Fibroblast of mammary gland (primary cell): ENCODE results near the gene TAP2.
"Not testable (repeated sequence)": the region's sequence is repeated elsewhere in the genome, so short reads cannot be mapped to it uniquely, and the experiment has no call there.

Experiments used
- DNase-seq: peaks from one replicate; pipeline ENCODE4 v3.0.0-alpha.2; 2010; ENCODE audit warnings: low read depth
- H3K4me3 ChIP-seq: 2 replicates; pipeline ENCODE4 v1.5.1; 2011; ENCODE audit warnings: low read depth, mild to moderate bottlenecking, low read length, moderate library complexity; ENCODE audit not compliant: control insufficient read depth
- CTCF ChIP-seq: conservative IDR thresholded peaks from 2 replicates; pipeline ENCODE4 v1.5.1; 2011; ENCODE audit warnings: low read depth, low read length, inconsistent platforms; ENCODE audit not compliant: control insufficient read depth, insufficient read depth

Gene TAP2

DNA sequence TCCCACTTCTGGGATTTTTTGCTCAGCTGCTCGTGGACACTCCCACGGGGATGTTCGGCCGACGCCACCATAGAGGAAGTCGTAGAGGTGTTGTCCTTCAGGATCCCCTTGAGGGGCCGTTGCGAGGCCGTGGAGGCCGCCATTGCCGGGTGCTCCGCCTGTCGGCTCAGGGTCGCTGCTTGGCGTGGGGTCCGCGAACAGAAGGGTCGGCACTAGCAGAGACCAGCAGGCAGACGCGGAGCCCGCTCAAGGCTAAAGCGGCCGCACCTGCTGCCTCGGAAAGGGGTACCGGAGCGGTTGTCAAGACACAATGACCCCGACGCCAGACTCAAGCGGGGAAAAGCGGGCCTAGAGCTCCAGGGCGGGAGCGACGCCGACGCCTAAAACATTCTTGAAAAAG, 41.2 kb upstream of the TAP2 start:
- no peak overlapping the region for H3K4me3 ChIP-seq

GRCh38 chr6:32876603-32877002, 38.1 kb upstream of the TAP2 start:
- DNase-seq, result no peak
- TF ChIP-seq CTCF, result no peak
- H3K4me3 ChIP-seq, result no peak overlapping the region

More for the DNA sequence above, 41.2 kb upstream of the TAP2 start:
- TF ChIP-seq CTCF, result no peak
- DNase-seq, result no peak

GRCh38 chr6:32873947-32874346, 35.4 kb upstream of the TAP2 start:
- DNase-seq, H3K4me3 ChIP-seq: not testable (repeated sequence)

DNA sequence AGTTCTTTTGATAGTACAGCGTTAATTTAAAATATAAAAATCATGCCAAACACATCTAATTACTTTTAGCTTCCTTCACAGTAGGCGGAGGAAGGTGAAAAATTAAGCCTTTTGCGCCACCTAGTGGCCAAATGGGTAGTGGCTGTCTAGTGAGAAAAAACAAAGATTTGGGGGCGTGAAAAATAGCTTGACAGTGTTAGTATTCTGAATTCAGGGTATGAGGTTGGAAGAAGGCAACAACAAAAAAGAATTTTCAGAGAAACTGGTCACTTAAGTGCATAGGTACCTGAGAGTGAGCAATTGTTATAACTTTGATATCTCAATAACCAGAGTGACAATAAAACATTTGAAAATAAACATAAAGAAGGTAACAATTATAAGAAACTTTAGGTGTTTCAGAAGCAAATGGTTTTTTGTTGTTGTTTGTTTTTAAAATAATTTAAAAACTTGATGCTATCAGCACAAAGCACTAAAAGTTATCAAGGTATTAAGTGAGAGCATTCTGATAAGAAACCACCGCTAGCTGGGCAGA, 29.8 kb upstream of the TAP2 start:
- peak; percentile 75 for DNase-seq
- TF ChIP-seq CTCF, result peak; percentile 95
- H3K4me3 ChIP-seq, result no peak overlapping the region

DNA sequence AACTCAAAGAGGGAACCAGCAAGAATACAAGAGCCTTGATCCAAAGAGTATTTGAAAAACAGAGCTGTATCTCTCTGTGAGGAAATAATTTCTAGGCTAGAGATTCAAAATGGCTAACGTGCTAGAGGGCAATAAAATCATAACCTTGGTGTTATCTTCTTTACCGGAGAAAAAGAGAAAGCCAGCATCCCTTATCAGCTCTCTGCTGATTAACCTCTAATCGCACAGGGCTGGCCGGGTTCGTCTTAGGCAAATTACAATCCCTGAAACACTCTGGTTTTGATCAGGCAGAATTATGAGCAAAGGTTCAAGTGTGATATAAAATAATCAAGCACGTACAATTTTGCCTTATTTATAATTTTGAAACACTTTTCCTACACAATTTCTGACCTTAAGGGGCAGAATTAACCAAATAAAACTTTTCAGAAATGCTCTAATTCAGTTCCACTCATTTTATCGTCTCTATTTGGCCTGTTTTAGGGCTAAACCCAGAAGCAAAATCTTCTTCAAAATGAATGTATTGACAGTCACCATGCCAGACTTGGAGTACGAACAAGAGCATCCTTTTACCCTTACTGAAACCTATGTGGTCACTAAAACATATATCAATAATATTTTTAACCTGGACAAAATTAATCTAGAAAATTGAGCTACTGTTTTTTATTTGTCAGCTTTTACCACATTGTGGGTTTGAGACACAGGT, 29.2 kb upstream of the TAP2 start:
- no peak for TF ChIP-seq CTCF
- H3K4me3 ChIP-seq, result no peak overlapping the region
- DNase-seq, result no peak

DNA sequence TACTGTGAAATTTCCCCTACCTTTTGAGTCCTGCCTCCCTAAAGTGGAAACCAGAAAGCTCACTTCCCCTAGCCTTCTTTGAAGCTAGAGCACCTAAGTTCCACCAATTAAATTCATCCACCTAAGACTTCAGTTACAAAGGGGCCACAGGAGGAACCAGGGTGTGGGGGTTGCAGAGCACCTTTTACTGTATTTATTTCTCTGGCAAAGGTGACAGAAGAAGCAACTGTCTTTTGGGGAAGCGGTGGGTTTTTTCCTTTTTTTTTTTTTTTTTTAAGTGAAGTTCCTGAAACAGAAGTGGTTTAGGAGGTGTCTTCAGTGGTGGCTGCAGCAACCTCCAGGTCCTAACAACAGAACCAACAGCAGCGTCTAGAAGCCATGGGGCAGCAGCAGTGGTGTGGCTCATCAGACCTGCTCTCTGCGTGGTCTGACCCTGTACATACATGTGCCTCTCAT, 28.5 kb upstream of the TAP2 start:
- H3K4me3 ChIP-seq, result no peak overlapping the region
- no peak for TF ChIP-seq CTCF
- DNase-seq, result no peak

DNA sequence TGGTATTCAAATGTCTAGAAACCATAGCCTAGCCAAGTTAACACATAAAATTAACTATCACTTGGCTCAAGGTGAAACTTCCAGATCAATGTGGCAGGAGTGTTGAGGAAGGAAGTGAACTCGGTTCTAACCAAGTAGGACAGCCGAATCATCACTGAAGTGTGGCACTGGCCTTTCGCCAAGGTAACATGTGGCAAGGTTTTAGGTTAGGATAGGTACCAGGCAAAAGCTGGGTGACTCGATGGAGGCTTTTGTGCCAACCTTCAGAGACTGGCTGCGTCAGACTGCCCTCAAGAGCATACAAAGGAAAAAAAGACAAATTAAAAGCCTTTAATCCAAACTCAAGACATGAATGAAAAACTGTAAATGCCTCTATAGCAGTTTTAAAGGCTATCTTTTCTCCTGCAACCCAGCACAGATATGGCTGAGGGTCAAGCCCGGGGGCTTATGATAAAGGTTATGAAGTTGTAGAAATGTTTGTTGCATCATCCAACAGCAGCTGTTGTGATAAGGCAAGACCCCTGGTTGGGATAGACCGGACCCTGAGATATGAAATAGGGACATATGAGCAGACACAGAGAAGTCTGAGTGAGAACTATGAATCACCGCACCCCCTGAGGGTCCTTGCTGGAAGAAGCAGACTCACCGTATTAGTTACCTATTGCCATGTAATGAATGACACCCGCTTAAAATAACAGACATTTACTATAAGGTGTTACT, 27.3 kb upstream of the TAP2 start:
- no peak for TF ChIP-seq CTCF
- H3K4me3 ChIP-seq, result no peak overlapping the region
- no peak for DNase-seq
